Tibial nerve (tissue), 3 donors: ENCODE results near the gene RPLP2.

Experiments used
- CTCF ChIP-seq, 5 experiments: fragments of 200-600 bp in 3 of 5; fragments of 450-650 bp in 2 of 5; sonication (generic) in 3 of 5; IDR thresholded peaks; one replicate each; pipeline ENCODE4 v1.5.1; 2016 to 2019; ENCODE audit warnings: antibody characterized with exemption in 5 of 5, mild to moderate bottlenecking in 3 of 5, moderate library complexity in 2 of 5
- POLR2A ChIP-seq, 2 donors: fragments of 450-650 bp; IDR thresholded peaks; one replicate each; pipeline ENCODE4 v1.6.1; 2017; ENCODE audit warnings: antibody characterized with exemption in 2 of 2, mild to moderate bottlenecking in 2 of 2, moderate library complexity in 2 of 2

GRCh38 chr11:836274-836673 lies 26.5 kb downstream of the RPLP2 start:
- TF ChIP-seq CTCF (IDR thresholded peaks at IDR 0.05) (no peak), POLR2A (IDR thresholded peaks at IDR 0.05) (no peak)
